SH-SY5Y (cell line): ENCODE results near the gene CPEB1.

ENCODE experiments used
- GATA2 ChIP-seq: IDR thresholded peaks from 2 replicates; pipeline ENCODE4 v1.6.1; 2011; ENCODE audit warnings: mild to moderate bottlenecking, low read depth, low read length
- GATA3 ChIP-seq: IDR thresholded peaks from 2 replicates; pipeline ENCODE4 v1.6.1; 2011; ENCODE audit warnings: low read depth, mild to moderate bottlenecking, low read length, moderate library complexity

The CPEB1 gene

DNA sequence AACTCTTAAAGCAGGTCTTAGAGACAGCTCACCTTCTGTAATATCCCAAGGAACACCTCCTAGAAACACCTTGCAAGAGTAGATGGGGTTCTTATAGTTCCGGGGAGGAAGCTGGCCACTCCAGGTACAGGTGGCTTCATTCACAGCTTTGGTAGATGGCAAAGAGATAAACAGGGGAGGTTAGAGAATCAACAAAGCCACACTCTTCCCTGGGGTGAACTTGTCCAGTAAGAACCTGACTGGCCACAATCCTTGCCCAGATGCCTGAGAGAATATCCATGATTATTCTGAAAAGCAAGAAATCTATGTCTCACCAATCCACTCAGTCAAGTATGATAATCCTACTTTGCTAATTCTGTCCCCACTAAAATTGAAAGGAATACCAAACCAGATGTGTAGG lies 93.3 kb downstream of the CPEB1 start:
- TF ChIP-seq GATA2 (no peak), GATA3 (no peak)

DNA sequence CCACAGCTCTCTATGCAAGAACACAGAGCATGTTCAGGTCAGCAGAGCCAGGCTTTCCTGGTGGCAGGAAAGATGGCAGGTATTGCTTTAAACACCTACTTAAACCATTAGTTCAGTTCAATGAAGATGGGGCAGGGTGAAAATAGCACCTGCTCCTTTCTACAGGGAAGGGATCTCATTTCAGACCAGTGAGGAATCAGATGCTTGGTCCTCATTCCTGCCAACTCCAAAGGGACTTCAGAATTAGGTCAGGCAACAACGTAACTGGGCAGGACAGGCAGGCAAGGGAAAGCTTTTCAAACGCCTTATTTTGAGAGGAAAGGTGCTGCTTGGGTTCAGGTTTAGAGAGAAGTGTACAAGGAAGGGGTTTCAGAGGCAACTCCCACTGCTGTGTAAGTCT lies 94.3 kb downstream of the CPEB1 start:
- TF ChIP-seq GATA3 (no peak), GATA2 (no peak)

DNA sequence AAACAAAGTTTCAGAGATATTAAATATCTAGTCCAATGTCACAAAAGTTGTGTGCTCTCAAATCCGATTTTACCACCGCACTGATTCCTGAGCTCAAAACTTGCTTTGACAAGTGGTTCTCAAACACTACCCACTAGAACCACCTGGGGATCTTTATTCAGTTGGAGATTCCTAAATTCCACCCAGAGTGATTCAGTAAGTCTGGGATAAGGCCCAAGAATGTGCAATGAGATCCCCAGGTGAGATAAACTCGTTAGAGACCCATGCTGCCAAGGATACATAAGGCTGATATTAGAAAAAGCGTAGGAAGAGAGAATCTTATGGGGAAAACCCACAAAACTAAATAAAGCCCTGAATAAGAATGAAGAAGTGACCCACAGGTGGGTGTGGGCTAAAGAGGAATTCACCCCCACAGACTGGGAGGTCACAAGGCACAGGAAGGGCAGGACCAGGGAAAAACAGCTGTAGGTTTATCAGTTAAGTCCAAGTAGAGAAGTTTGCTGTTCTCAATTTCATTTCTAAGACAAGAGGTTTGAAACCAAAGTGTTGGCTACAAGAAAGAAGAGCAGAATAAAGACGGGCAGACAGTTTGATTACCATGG lies 95.4 kb downstream of the CPEB1 start:
- no peak for TF ChIP-seq GATA3
- TF ChIP-seq GATA2 = no peak

DNA sequence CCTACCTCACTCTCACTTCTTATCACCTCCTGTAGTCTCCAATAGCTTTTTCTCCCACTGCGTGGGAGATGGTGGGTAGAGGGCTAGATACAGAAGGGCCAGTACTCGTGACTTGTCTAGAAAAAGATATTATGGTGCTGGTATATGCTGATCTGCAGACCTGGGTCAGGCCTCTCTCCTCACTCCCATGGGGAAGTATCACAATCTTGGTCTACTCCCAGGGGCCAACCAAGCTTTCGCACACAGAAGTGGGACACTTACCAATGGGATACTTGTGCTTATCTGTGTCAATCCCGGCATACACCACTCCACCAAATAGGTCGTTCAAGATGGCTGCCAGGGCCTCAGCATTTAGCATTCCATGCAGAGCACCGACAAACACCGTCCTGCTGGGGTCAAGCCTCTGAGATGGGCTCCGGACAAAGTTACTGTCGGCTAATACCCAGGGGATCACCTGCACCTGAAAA lies 97.9 kb downstream of the CPEB1 start:
- TF ChIP-seq GATA3 (no peak), GATA2 (no peak)

DNA sequence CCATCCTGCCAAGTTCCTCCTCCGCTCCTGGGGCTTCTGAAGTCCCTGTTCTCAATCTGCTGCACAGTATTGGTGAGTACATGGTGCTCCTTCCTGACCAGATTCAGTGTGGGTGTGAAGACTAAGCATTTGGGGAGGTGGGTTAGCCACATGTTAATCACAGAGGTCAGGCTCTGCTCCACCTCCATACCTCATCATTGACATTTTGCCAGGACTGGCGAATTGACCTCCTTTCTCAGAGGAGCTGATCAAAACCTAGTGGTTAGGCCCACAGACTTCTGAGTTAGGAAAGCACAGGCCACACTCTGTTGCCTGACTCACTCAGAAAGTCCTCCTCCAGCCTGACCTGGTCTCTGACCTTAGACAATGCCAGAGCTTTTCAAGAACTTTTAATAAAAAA lies 98.5 kb downstream of the CPEB1 start:
- no peak for TF ChIP-seq GATA3
- no peak for TF ChIP-seq GATA2

DNA sequence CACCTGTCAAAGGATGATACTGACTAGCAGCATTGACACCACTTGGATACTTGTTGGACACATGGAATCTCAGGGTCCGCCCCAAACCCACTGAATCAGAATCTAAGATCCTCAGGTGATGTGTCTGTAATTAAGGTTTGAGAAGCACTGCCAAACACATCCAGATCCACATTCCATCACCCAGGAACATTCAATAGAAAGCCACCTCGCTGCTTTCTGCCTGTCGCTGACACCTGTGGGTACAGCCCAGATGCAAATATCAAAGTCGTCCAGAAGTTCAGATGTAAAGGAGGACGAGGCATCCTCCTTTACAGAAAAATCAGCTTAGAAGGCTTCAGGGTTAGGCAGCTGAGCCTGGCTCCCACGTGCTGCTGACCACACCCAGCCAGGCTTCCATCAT lies 101.7 kb downstream of the CPEB1 start:
- no peak for TF ChIP-seq GATA3
- no peak for TF ChIP-seq GATA2

DNA sequence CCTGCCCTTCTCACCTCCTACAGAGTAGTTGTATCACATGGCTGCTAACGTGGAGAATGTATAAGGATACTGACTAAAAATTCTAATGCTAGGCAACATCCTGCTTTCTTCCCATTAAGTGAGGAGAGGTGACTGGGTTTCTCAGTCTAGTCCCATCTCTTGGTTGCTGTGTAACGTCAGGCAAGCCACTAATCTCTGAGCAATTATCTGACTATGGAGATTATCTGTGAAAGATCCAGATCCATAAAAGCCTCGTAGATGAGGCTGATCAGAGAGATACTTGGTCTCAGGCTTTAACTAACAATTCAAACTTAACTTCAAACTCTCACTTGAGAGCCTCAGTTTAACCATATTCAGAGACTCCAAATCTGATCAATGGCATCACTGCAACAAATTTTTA lies 102.2 kb downstream of the CPEB1 start:
- no peak for TF ChIP-seq GATA2
- TF ChIP-seq GATA3 = no peak

DNA sequence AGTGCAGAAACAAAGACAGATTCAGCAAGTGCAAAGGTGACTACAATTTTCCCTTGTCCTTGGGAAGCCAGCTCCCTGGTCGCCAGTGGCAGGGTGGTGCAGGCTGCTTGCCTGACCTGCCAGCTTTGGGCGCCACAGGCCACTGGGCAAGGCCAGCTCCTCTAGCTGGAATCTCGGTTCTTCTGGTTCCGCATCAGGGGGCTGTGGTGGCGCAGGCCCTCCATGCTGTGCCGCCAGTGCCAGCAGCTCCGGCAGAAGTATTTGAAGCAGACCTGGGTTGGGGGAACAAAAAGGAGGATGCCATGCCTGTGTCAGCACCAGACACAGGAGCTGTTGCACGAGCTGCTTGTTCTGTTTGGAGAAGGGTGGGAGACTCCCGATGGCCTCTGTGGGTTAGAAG lies 102.7 kb downstream of the CPEB1 start:
- TF ChIP-seq GATA2 (no peak), GATA3 (no peak)

DNA sequence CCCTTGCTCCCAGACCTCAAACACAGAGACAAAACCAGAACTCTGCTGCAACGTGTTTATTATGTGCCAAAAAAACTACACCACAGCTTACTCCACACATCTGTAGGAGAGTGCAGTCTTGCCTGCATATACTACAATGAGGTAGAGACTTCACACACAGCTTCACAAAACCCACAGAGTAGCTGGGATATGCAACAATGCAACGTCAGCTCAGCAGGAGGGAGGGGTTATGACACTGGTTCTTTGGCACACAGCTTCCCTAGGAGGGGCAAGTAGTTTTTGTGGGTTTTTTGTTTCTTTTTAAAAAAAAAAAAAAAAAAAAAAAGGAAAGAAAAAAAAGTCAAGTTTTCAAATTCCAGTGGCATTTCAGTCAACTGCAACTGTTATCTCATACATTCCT lies 104.0 kb downstream of the CPEB1 start:
- TF ChIP-seq GATA2 = no peak
- TF ChIP-seq GATA3 = no peak

DNA sequence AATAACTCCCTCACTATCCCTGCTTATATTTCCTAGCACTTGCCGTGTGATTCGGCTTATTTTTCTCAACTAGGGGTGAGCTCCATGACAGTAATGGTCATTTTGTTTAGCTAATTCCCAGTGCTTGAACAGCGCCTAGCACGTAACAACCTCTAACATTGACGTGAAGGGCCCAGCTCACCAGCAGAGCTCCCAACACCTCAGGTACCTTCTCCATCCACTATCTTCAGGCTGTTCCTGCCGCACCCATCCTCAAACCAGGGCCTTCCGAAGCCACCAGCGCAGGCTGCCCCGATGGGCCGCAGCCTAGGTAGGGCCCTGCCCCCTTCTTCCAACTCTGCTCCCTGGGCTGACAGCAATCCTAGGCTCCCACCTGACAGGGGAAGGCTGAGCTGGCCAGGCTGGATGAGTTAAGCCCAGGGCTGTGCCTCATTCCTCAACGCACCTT lies 106.2 kb downstream of the CPEB1 start:
- TF ChIP-seq GATA3 = no peak
- TF ChIP-seq GATA2 = no peak

DNA sequence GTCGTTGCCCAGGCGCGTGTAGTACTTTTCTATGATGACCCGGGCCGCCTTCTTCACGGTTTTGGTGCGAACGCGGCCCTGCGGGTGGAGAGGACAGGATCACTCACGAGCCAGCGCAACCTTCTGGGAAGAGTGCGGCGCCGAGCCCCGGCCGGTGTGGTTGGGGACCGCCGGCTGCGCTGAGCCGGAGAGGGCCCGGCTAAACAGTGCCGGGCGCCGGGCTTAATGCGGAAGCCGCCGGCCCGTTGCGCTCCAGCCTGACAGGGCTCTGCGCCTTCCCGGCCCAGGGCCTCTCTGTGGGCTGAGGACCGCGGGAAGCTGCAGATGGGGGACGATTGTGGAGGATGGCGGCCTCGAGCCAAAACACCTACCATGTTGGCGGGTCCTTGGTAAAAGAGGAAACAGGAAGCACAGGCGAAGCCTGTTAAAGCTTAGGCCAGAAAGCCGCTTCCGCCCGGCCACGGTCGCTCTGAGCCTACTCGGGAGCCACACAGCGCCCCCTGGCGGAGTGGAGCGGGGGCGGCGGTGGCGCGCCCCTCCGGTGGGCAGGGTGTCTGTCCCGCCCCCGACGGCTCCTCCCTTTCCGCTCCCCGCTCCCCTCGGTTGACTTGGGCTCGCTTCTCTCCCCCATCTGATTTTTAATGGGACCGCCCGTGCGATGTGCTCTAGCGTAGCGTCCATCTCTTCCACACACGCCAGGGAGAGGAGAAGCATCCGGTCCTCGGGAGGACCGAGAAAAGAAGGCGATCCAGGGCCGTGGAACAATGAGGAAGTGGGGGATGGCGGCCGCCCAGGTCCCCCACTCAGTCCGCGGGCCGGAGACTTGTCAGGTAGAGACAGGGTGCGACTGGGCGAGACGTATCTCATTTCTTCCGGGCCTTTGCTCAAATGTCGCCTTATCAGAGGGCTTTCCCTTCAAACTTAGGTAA lies 106.8 kb downstream of the CPEB1 start, which contains the start of gene RPS17:
Gene RPS17, minus strand, starts transcription at position 403 of the 929 bp plus-strand sequence. Its CDS starts 29 bp downstream, at position 374.
- TF ChIP-seq GATA3 = no peak
- TF ChIP-seq GATA2 = no peak; the same call in 1 of the 2 replicates

DNA sequence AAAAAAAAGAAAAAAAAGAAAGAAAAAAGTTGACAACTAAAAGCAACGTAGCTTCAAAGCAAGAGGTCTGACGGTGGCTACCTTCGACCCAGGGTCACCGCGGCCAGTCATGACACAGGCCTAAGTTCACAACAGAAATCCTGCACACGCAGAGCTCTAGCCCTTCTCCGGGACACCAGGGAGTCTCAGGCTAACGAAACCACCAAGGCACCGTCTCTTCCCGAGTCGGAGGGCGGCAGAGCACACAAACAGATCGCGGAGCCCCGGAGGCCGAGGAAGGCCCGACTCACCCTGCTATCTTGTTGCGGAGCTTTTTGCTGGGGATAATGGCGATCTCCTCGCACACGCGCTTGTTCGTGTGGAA lies 107.5 kb downstream of the CPEB1 start:
- TF ChIP-seq GATA3 (no peak), GATA2 (no peak)

DNA sequence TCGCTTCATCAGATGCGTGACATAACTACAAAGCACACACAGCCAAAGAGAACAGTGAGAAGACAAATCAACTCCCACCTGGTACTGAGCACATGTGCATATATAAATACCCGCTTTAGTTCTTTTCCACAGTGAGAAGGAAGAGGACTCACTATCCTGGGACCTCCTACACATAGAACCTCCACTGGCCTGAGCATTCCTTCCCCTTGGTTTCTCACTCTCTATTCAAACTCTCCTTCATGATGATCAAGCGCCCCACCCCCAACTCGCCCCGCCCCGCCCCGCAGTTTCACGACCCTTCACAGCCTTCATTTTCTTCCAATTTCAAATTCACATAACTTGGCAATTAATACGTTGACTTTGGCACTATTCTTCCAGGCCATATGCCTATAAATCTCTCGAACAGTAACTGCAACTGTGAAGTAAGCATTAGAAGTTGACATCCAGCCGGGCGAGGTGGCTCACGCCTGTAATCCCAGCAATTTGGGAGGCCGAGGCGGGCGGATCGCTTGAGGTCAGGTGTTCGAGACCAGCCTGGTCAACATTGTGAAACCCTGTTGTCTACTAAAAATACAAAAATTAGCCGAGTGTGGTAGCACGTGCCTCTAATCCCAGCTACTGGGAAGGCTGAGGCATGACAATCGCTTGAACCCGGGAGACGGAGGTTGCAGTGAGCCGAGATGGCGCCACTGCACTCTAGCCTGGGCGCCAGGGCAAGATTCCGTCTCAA lies 108.0 kb downstream of the CPEB1 start:
- TF ChIP-seq GATA2 (no peak), GATA3 (no peak)

DNA sequence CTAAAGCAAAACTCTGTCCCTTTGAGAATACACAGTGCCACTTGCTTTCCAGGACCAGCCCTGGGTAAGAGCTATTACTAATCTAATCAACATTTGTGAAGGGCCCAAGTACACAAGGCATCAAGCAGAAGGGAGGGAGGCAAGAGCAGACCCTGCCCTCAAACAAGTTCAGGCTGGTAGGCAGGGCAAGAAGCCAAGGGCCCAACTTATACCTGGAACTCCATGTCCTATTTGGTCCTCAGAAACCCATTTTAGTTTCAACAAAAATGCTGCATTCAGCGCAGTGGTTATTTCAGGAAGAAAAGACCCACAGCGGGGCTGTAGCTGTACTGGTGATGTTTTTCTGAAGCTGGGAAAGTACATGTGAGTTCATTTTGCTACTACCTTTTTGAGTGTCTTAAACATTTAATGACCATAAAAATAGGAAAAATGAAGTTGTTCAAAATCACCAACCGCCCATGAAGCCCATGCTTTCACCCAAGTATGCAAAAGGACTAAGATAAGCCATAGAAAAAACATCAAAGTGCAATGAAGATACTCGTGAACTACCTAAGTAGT lies 109.7 kb downstream of the CPEB1 start:
- TF ChIP-seq GATA3 (no peak), GATA2 (no peak)
